CD14-positive monocyte (primary cell): ENCODE measurements around the gene EPHA8. TPM values are rescaled to one million over a fixed set of nuclear protein-coding genes. Genes with fewer than 3 reads are reported as not detected.

Experiments
- DNase-seq, 3 donors: peaks; one replicate each; pipeline ENCODE4 v3.0.0-alpha.2; 2011 to 2022
- H2AFZ ChIP-seq: 2 replicates; pipeline ENCODE4 v1.6.0; 2012; ENCODE audit warnings: mild to moderate bottlenecking, low read depth, low read length, inconsistent platforms; ENCODE audit not compliant: insufficient read depth, poor library complexity, severe bottlenecking
- H3K27ac ChIP-seq, 2 donors: 1 replicate in 1 of 2; 2 replicates in 1 of 2; pipeline ENCODE4 v1.5.1; 2012 to 2013; ENCODE audit warnings: low read length in 2 of 2, control low read depth in 1 of 2, inconsistent platforms in 1 of 2, low read depth in 1 of 2, mild to moderate bottlenecking in 1 of 2
- H3K27me3 ChIP-seq, 2 donors: one replicate each; pipeline versions ENCODE4 v1.6.0 to v1.6.1; 2011 to 2013; ENCODE audit warnings: low read length in 2 of 2; ENCODE audit not compliant: control insufficient read depth in 2 of 2, insufficient read depth in 2 of 2
- H3K36me3 ChIP-seq, 2 donors: replicated peaks in 1 of 2; 1 replicate in 1 of 2; 2 replicates in 1 of 2; pipeline versions ENCODE4 v1.5.1 to v1.6.1; 2012 to 2013; ENCODE audit warnings: low read length in 2 of 2, control low read depth in 1 of 2, inconsistent platforms in 1 of 2, mild to moderate bottlenecking in 1 of 2; ENCODE audit not compliant: insufficient read depth in 2 of 2, control insufficient read depth in 1 of 2
- H3K4me1 ChIP-seq, 2 donors: 1 replicate in 1 of 2; 2 replicates in 1 of 2; pipeline versions ENCODE4 v1.5.1 to v1.6.1; 2012 to 2013; ENCODE audit warnings: low read length in 2 of 2, control low read depth in 1 of 2, inconsistent platforms in 1 of 2, mild to moderate bottlenecking in 1 of 2, moderate library complexity in 1 of 2; ENCODE audit not compliant: insufficient read depth in 2 of 2, control insufficient read depth in 1 of 2
- H3K4me2 ChIP-seq: replicated peaks from 2 replicates; pipeline ENCODE3; 2012; ENCODE audit warnings: low read length, moderate library complexity, mild to moderate bottlenecking; ENCODE audit not compliant: poor library complexity, severe bottlenecking; ENCODE audit errors: extremely low read depth
- H3K4me3 ChIP-seq, 3 experiments: fragments of 200-600 bp in 1 of 3; sonication (generic) in 1 of 3; replicated peaks in 1 of 3; 1 replicate in 2 of 3; 2 replicates in 1 of 3; pipeline ENCODE4 v1.5.1; 2011 to 2013; ENCODE audit warnings: low read length in 3 of 3, mild to moderate bottlenecking in 3 of 3, control low read depth in 2 of 3, low read depth in 2 of 3, inconsistent platforms in 1 of 3, moderate library complexity in 1 of 3
- H3K79me2 ChIP-seq: 2 replicates; pipeline ENCODE4 v1.6.0; 2012; ENCODE audit warnings: mild to moderate bottlenecking, control low read depth, inconsistent platforms, low read length, moderate library complexity; ENCODE audit not compliant: insufficient read depth
- H3K9ac ChIP-seq: 2 replicates; pipeline ENCODE4 v1.6.0; 2017; ENCODE audit warnings: low read length, mild to moderate bottlenecking; ENCODE audit not compliant: insufficient read depth, poor library complexity, severe bottlenecking
- H3K9me3 ChIP-seq, 2 donors: replicated peaks in 1 of 2; 1 replicate in 1 of 2; 2 replicates in 1 of 2; pipeline versions ENCODE4 v1.5.1 to v1.6.1; 2012 to 2013; ENCODE audit warnings: low read length in 2 of 2, control low read depth in 1 of 2; ENCODE audit not compliant: control insufficient read depth in 1 of 2, insufficient read depth in 1 of 2
- H4K20me1 ChIP-seq: 2 replicates; pipeline ENCODE4 v1.6.0; 2012; ENCODE audit warnings: mild to moderate bottlenecking, low read length, control low read depth, moderate library complexity; ENCODE audit not compliant: insufficient read depth
- H3K27ac Mint-ChIP-seq, 7 donors: one replicate each; pipeline ENCODE4 v1.8.0; 2020; ENCODE audit warnings: mild to moderate bottlenecking in 7 of 7, mixed read lengths in 7 of 7, moderate library complexity in 6 of 7, inconsistent platforms in 2 of 7
- H3K27me3 Mint-ChIP-seq, 3 donors: one replicate each; pipeline ENCODE4 v1.8.0; 2021 to 2022; ENCODE audit warnings: low read depth in 3 of 3, mild to moderate bottlenecking in 3 of 3, mixed read lengths in 3 of 3, moderate library complexity in 3 of 3, inconsistent platforms in 1 of 3
- H3K36me3 Mint-ChIP-seq, 2 donors: one replicate each; pipeline ENCODE4 v1.8.0; 2020; ENCODE audit warnings: mixed read lengths in 2 of 2, inconsistent platforms in 1 of 2, mild to moderate bottlenecking in 1 of 2
- H3K4me1 Mint-ChIP-seq: one replicate; pipeline ENCODE4 v1.8.0; 2020; ENCODE audit warnings: mild to moderate bottlenecking, mixed read lengths
- H3K4me3 Mint-ChIP-seq, 2 donors: one replicate each; pipeline ENCODE4 v1.8.0; 2020; ENCODE audit warnings: mild to moderate bottlenecking in 2 of 2, mixed read lengths in 2 of 2, moderate library complexity in 1 of 2
- H3K9me3 Mint-ChIP-seq, 7 donors: one replicate each; pipeline ENCODE4 v1.8.0; 2020 to 2022; ENCODE audit warnings: mixed read lengths in 7 of 7, mild to moderate bottlenecking in 6 of 7, moderate library complexity in 6 of 7, inconsistent platforms in 2 of 7
- CTCF ChIP-seq: fragments of 200-600 bp; IDR thresholded peaks from one replicate; pipeline ENCODE4 v1.8.0; 2022; ENCODE audit warnings: antibody characterized with exemption, mild to moderate bottlenecking
- WGBS: methylation state at CpG from one replicate; pipeline ENCODE4 v1.1.5; 2013; ENCODE audit warnings: missing lambda C conversion rate; ENCODE audit not compliant: insufficient coverage; 5-methylcytosine and 5-hydroxymethylcytosine counted together
- intact Hi-C, 2 donors: fragments of 100-400 bp; cut with micrococcal nuclease; formaldehyde crosslinking; loops; one replicate each; pipeline versions ENCODE4 v1.15.0 to v1.15.1; 2023
- polyA plus RNA-seq, 3 donors: library from polyadenylated mRNA; depleted of rRNA in 1 of 3; unstranded in 2 of 3; stranded (reverse) in 1 of 3; fragments of 300-500 nt in 2 of 3; fragments of >200 nt in 1 of 3; fragmentation: Illumina TruSeq in 2 of 3; gene quantifications; 1 replicate in 2 of 3; 2 replicates in 1 of 3; pipeline ENCODE4 v1.2.3, GENCODE V29; 2012 to 2021

Gene EPHA8
- polyA plus RNA-seq, 3 donors: 0.04 TPM; not detected in 2

- H3K9me3 ChIP-seq: no peaks in the 10 kb centered on the region
- Mint-ChIP-seq H3K36me3 (no peaks in the 10 kb centered on the region), H3K9me3 (no peaks in the 10 kb centered on the region), H3K27ac (no peak overlapping the region), H3K4me3 (no peak overlapping the region), H3K4me1 (no peaks in the 10 kb centered on the region), H3K27me3 (peaks cover 29 to 48% (median 30%) of the 10 kb centered on the region in 3 donors)
- TF ChIP-seq CTCF: no peak
- no peak overlapping the region for H3K4me3 ChIP-seq
- H3K4me2 ChIP-seq: no peak overlapping the region
- H4K20me1 ChIP-seq: no peaks in the 10 kb centered on the region
- intact Hi-C loops: no loop called here
- H2AFZ ChIP-seq: no peak overlapping the region
- no peaks in the 10 kb centered on the region for H3K36me3 ChIP-seq
- H3K4me1 ChIP-seq: no peaks in the 10 kb centered on the region
- no peak overlapping the region for H3K9ac ChIP-seq
- H3K79me2 ChIP-seq: no peaks in the 10 kb centered on the region
- 11% methylated on average over 4 of the region's 11 CpGs for WGBS
- H3K27ac ChIP-seq: no peak overlapping the region
- no peak for DNase-seq
- H3K27me3 ChIP-seq: peaks cover 0 to 16% of the 10 kb centered on the region in 2 donors
Measured at GRCh38 chr1:22628698-22629444, 65.6 kb downstream of the EPHA8 start.

- WGBS: 38% methylated on average over 1 of the region's 2 CpGs
Measured at GRCh38 chr1:22629886-22630285, 66.6 kb downstream of the EPHA8 start.

More at GRCh38 chr1:22629886-22630285, 66.6 kb downstream of the EPHA8 start:
- no peaks in the 10 kb centered on the region for H3K79me2 ChIP-seq
- H3K4me2 ChIP-seq: no peak overlapping the region
- intact Hi-C loops: no loop called here
- no peak overlapping the region for H3K9ac ChIP-seq
- TF ChIP-seq CTCF: no peak
- no peaks in the 10 kb centered on the region for H3K4me1 ChIP-seq
- DNase-seq: no peak
- no peaks in the 10 kb centered on the region for H3K4me1 Mint-ChIP-seq
- no peak overlapping the region for H2AFZ ChIP-seq
- H3K36me3 ChIP-seq: no peaks in the 10 kb centered on the region
- no peak overlapping the region for H3K27ac Mint-ChIP-seq
- no peak overlapping the region for H3K4me3 ChIP-seq
- no peaks in the 10 kb centered on the region for H3K36me3 Mint-ChIP-seq
- peaks cover 0 to 4% (median 0%) of the 10 kb centered on the region in 7 donors for H3K9me3 Mint-ChIP-seq
- peaks cover 0 to 16% of the 10 kb centered on the region in 2 donors for H3K27me3 ChIP-seq
- peaks cover 29 to 49% (median 30%) of the 10 kb centered on the region in 3 donors for H3K27me3 Mint-ChIP-seq
- peaks cover 0 to 5% of the 10 kb centered on the region in 2 donors for H3K9me3 ChIP-seq
- H4K20me1 ChIP-seq: no peaks in the 10 kb centered on the region
- H3K27ac ChIP-seq: no peak overlapping the region
- peak overlapping the region in 1 of 2 donors; percentile 18 for H3K4me3 Mint-ChIP-seq
